ENCODE results near the gene RIF1. TPM values are rescaled to one million over a fixed set of nuclear protein-coding genes. Genes with fewer than 3 reads are reported as not detected.

RIF1 gene
- total and polyA plus RNA-seq, 7 donors = 1.8 to 38.2 (median 31.3) TPM

GRCh38 chr2:151438506-151438905 is 28.8 kb downstream of the RIF1 start:
- Histone ChIP-seq H3K27ac (no peak overlapping the region), H3K27me3 (no peaks in the 10 kb centered on the region), H3K4me3 (no peak overlapping the region), H3K4me1 (no peaks in the 10 kb centered on the region), H3K9me3 (no peaks in the 10 kb centered on the region), H3K36me3 (peaks cover 16 to 99% (median 33%) of the 10 kb centered on the region in 4 donors)
- intact Hi-C loops (cut with DNase I) = no loop called here
- no peak for TF ChIP-seq POLR2A (IDR thresholded peaks at IDR 0.05)
- DNase-seq = no peak
- 23 to 67% methylated on average over 4 of the region's 4 CpGs for WGBS, 2 donors

DNA sequence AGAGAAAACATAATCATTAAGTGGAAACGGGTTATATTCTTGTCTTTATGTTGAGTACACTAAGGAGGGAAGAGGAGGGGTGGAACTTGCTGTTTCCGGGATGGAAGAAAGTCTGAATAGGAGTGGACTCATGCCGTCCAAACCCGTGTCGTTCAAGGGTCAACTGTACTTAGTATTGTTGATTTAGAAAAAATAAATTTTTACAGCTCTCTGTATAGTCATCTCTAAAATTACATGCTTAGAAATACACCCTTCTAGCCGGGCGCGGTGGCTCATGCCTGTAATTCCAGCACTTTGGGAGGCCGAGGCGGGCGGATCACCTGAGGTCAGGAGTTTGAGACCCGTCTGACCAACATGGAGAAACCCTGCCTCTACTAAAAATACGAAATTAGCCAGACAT is 29.4 kb downstream of the RIF1 start:
- intact Hi-C loops (cut with DNase I) = no loop called here

DNA sequence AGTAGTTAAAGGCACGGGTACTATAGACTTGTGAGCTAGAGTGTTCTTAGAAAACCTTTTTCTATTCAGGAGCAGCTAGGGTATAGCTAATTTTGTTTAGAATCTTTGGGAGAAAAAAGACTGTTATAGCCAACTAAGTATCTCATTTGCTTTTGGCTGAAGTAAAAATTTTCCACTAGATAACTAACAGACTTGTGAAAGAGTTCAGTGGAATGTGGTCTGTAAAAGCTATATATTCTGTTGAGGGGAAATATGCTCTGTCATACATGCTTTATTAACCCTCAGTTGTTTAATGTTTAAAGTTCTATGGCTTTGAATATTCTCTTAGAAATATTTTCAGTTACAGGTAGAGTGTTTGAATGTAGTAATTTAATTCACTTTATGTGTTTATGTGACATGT is 49.7 kb downstream of the RIF1 start:
- intact Hi-C loops (cut with DNase I) = no loop called here
- no peaks in the 10 kb centered on the region for H3K9me3 ChIP-seq
- H3K27me3 ChIP-seq = no peaks in the 10 kb centered on the region
- no peak for DNase-seq
- no peak overlapping the region for H3K27ac ChIP-seq
- WGBS, 2 donors = 89 to 95% methylated on average over 1 of the region's 1 CpG
- peaks cover 15 to 99% (median 32%) of the 10 kb centered on the region in 4 donors for H3K36me3 ChIP-seq
- peaks cover 0 to 10% (median 2%) of the 10 kb centered on the region in 4 donors for H3K4me1 ChIP-seq
- no peak overlapping the region for H3K4me3 ChIP-seq
- TF ChIP-seq POLR2AphosphoS5 (IDR thresholded peaks at IDR 0.05) = no peak
- no peak for TF ChIP-seq CTCF (IDR thresholded peaks at IDR 0.05)
- TF ChIP-seq POLR2A (IDR thresholded peaks at IDR 0.05) = no peak
- no peak for TF ChIP-seq EP300 (IDR thresholded peaks at IDR 0.05)

More for the DNA sequence above, 29.4 kb downstream of the RIF1 start:
- Histone ChIP-seq H3K36me3 (peaks cover 16 to 99% (median 31%) of the 10 kb centered on the region in 4 donors), H3K9me3 (no peaks in the 10 kb centered on the region), H3K27me3 (no peaks in the 10 kb centered on the region), H3K4me1 (no peaks in the 10 kb centered on the region), H3K27ac (no peak overlapping the region), H3K4me3 (no peak overlapping the region)
- DNase-seq = no peak
- 24 to 66% methylated on average over 13 of the region's 13 CpGs for WGBS, 2 donors
- no peak for TF ChIP-seq CTCF (IDR thresholded peaks at IDR 0.05)
- no peak for TF ChIP-seq EP300 (IDR thresholded peaks at IDR 0.05)

DNA sequence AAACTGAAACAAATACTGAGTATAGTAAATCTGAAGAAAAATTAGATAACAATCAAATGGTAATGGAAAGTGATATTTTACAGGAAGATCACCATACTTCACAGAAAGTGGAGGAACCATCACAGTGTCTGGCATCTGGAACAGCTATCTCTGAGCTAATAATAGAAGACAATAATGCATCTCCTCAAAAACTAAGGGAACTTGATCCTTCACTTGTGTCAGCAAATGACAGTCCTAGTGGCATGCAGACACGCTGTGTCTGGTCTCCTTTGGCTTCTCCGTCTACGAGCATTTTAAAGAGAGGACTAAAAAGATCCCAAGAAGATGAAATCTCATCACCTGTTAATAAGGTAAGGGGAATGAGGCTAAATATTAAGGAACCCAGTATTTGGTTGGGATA is 56.1 kb downstream of the RIF1 start:
- intact Hi-C loops (cut with DNase I) = no loop called here
- no peak overlapping the region for H3K4me3 ChIP-seq
- no peaks in the 10 kb centered on the region for H3K9me3 ChIP-seq
- no peak for DNase-seq
- WGBS, 2 donors = 98% methylated on average over 3 of the region's 3 CpGs
- no peak overlapping the region for H3K27ac ChIP-seq
- no peak for TF ChIP-seq POLR2A (IDR thresholded peaks at IDR 0.05)
- TF ChIP-seq CTCF (IDR thresholded peaks at IDR 0.05) = no peak
- TF ChIP-seq POLR2AphosphoS5 (IDR thresholded peaks at IDR 0.05) = no peak
- TF ChIP-seq EP300 (IDR thresholded peaks at IDR 0.05) = no peak
- no peaks in the 10 kb centered on the region for H3K4me1 ChIP-seq
- H3K27me3 ChIP-seq = no peaks in the 10 kb centered on the region
- peaks cover 38 to 94% (median 50%) of the 10 kb centered on the region in 4 donors for H3K36me3 ChIP-seq

- DNase-seq = no peak
- TF ChIP-seq EP300 (IDR thresholded peaks at IDR 0.05) = no peak
- H3K4me3 ChIP-seq = no peak overlapping the region
- H3K27me3 ChIP-seq = no peaks in the 10 kb centered on the region
- H3K36me3 ChIP-seq = peaks cover 20 to 79% (median 34%) of the 10 kb centered on the region in 4 donors
- no peak overlapping the region for H3K27ac ChIP-seq
- H3K9me3 ChIP-seq = no peaks in the 10 kb centered on the region
- H3K4me1 ChIP-seq = no peaks in the 10 kb centered on the region
- WGBS, 2 donors = 98% methylated on average over 1 of the region's 1 CpG
- intact Hi-C loops (cut with DNase I) = no loop called here
Measured at GRCh38 chr2:151470556-151470955, 60.9 kb downstream of the RIF1 start.

DNA sequence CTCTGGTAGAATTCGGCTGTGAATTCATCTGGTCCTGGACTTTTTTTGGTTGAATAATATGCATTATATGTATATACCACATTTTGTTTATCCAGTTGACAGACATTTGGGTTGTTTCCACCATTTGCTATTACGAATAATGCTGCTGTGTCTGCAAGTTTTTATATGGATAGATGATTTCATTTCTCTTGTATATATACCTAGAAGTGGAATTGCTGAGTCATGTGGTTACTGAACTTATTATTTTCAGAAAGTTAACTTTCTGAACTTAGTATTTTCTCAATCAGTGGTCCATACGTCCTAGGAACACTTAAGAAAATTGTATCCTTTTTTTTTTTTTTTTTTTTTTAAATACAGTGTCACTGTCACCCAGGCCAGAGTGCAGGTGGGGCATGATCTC is 63.3 kb downstream of the RIF1 start:
- peaks cover 20 to 71% (median 30%) of the 10 kb centered on the region in 4 donors for H3K36me3 ChIP-seq
- H3K27ac ChIP-seq = no peak overlapping the region
- TF ChIP-seq POLR2AphosphoS5 (IDR thresholded peaks at IDR 0.05) = no peak
- TF ChIP-seq CTCF (IDR thresholded peaks at IDR 0.05) = no peak
- TF ChIP-seq EP300 (IDR thresholded peaks at IDR 0.05) = no peak
- TF ChIP-seq POLR2A (IDR thresholded peaks at IDR 0.05) = no peak
- WGBS, 2 donors = 86 to 88% methylated on average over 3 of the region's 3 CpGs
- no peak overlapping the region for H3K4me3 ChIP-seq
- intact Hi-C loops (cut with DNase I) = no loop called here
- H3K4me1 ChIP-seq = no peaks in the 10 kb centered on the region
- DNase-seq = no peak
- no peaks in the 10 kb centered on the region for H3K9me3 ChIP-seq
- H3K27me3 ChIP-seq = no peaks in the 10 kb centered on the region

Measured in sigmoid colon (tissue), 7 donors.